ENCODE data around the gene XBP1. TPM values are rescaled to one million over a fixed set of nuclear protein-coding genes. Genes with fewer than 3 reads are reported as not detected.

Gene XBP1
- total and polyA plus RNA-seq, 2 of the 13 experiments (the other 11 are each of a cell fraction or from before 2014, with no cell fraction given): 416 to 427 TPM

DNA sequence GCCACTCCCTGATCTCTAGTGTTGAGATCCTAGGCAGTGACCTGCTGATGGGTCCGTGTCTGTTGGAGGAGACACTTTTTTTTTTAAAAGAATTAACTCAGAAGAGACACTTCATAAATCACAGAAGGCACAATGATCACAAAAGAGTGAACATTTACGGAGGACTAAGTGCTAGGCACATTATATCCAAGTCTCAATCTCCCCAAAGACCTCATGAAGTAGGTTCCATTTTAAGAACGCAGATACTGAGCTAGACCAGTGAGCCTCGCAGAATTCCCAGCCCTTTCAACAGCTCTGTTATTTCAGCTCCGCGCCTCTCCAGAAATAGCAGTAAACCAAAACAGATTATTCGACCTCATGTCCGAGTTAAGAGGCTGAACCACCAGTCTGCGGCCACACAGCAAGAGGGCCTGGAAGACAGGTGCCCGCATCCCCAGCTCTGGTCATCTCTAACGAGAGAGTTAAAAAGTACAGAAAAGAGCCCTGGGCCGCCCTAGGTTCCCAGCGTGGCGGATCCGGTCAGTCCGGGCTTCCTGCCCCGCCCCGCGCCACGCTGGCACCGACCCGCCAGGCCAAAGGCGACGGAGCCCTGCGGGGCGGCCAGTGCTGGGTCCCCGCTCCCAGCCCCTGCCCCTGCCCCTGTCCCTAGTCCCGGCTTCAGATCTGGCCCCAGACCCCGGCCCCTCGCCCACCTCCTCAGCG is 612 bp downstream of the XBP1 start (continued):
- TF ChIP-seq, protein P1, sequence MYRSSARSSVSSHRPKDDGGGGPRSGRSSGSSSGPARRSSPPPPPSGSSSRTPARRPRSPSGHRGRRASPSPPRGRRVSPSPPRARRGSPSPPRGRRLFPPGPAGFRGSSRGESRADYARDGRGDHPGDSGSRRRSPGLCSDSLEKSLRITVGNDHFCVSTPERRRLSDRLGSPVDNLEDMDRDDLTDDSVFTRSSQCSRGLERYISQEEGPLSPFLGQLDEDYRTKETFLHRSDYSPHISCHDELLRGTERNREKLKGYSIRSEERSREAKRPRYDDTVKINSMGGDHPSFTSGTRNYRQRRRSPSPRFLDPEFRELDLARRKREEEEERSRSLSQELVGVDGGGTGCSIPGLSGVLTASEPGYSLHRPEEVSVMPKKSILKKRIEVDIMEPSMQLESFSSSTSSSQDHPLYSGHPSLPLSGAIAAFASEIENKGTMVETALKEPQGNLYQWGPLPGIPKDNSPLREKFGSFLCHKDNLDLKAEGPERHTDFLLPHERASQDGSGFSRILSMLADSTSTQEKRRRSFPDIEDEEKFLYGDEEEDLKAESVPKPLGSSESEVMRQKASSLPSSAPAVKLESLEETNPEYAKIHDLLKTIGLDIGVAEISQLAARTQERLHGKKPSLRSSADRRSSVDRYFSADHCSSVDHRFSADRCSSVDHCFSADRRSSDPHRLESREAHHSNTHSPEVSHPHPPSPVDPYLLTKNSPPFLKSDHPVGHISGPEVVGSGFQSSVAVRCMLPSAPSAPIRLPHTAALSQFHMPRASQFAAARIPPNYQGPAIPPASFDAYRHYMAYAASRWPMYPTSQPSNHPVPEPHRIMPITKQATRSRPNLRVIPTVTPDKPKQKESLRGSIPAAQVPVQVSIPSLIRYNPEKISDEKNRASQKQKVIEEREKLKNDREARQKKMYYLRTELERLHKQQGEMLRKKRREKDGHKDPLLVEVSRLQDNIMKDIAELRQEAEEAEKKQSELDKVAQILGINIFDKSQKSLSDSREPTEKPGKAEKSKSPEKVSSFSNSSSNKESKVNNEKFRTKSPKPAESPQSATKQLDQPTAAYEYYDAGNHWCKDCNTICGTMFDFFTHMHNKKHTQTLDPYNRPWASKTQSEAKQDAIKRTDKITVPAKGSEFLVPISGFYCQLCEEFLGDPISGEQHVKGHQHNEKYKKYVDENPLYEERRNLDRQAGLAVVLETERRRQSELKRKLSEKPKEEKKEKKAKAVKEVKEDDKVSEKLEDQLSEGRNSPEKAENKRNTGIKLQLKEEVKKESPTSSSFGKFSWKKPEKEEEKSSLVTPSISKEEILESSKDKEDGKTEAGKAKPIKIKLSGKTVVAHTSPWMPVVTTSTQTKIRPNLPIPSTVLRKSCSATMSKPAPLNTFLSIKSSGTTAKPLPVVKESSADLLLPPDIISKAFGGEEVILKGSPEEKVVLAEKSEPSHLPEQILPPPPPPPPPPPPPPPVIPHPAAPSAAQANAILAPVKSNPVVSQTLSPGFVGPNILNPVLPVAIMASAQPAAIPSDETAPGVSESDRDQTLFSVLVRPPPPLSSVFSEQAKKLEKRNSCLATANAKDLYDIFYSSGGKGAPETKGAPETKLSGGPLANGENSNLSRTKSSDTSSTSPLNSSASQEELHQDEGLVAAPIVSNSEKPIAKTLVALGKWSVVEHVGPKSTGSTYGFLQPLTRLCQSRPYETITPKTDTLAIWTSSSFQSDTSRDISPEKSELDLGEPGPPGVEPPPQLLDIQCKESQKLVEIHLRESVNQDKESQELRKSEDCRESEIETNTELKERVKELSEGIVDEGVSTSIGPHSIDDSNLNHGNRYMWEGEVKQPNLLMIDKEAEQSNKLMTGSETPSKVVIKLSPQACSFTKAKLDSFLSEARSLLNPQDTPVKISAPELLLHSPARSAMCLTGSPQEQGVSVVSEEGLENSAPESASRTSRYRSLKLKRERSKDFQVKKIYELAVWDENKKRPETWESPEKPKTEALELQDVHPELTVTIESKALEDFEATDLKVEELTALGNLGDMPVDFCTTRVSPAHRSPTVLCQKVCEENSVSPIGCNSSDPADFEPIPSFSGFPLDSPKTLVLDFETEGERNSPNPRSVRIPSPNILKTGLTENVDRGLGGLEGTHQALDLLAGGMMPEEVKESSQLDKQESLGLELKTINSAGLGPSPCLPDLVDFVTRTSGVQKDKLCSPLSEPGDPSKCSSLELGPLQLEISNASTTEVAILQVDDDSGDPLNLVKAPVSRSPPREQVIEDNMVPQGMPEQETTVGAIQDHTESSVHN (CRISPR knock-in tag; IDR thresholded peaks at IDR 0.05): no peak
- TF ChIP-seq, protein P2, sequence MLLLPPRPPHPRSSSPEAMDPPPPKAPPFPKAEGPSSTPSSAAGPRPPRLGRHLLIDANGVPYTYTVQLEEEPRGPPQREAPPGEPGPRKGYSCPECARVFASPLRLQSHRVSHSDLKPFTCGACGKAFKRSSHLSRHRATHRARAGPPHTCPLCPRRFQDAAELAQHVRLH (CRISPR knock-in tag; IDR thresholded peaks at IDR 0.05; ENCODE audit: borderline replicate concordance, low read depth): no peak
- TF ChIP-seq ZNF337 (CRISPR knock-in tag; IDR thresholded peaks at IDR 0.05; ENCODE audit: borderline replicate concordance, low read depth) (no peak), ZNF367 (CRISPR knock-in tag; IDR thresholded peaks at IDR 0.05; ENCODE audit: borderline replicate concordance) (0 out of 2 replicates have a peak, but pooled peaks have one; percentile 53), GABPA (IDR thresholded peaks at IDR 0.05; ENCODE audit: low read depth, low read length) (no peak), GABPA (CRISPR knock-in tag; IDR thresholded peaks at IDR 0.05; ENCODE audit: low read depth) (no peak), TAF15 (IDR thresholded peaks at IDR 0.05; ENCODE audit: low read depth, low read length, poor library complexity, severe bottlenecking) (peak; percentile 40), ZNF670 (CRISPR knock-in tag; IDR thresholded peaks at IDR 0.05; ENCODE audit: borderline replicate concordance) (no peak), ZNF549 (CRISPR knock-in tag; IDR thresholded peaks at IDR 0.05) (no peak), REXO4 (CRISPR knock-in tag; IDR thresholded peaks at IDR 0.05; ENCODE audit: borderline replicate concordance) (no peak), MED13 (CRISPR knock-in tag; IDR thresholded peaks at IDR 0.05) (peak; percentile 67; the same call in 1 of the 2 replicates)
- TF ChIP-seq, protein P3, sequence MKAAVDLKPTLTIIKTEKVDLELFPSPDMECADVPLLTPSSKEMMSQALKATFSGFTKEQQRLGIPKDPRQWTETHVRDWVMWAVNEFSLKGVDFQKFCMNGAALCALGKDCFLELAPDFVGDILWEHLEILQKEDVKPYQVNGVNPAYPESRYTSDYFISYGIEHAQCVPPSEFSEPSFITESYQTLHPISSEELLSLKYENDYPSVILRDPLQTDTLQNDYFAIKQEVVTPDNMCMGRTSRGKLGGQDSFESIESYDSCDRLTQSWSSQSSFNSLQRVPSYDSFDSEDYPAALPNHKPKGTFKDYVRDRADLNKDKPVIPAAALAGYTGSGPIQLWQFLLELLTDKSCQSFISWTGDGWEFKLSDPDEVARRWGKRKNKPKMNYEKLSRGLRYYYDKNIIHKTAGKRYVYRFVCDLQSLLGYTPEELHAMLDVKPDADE (CRISPR knock-in tag; IDR thresholded peaks at IDR 0.05): 0 out of 2 replicates have a peak, but pooled peaks have one; percentile 3
- TF ChIP-seq, protein P4, sequence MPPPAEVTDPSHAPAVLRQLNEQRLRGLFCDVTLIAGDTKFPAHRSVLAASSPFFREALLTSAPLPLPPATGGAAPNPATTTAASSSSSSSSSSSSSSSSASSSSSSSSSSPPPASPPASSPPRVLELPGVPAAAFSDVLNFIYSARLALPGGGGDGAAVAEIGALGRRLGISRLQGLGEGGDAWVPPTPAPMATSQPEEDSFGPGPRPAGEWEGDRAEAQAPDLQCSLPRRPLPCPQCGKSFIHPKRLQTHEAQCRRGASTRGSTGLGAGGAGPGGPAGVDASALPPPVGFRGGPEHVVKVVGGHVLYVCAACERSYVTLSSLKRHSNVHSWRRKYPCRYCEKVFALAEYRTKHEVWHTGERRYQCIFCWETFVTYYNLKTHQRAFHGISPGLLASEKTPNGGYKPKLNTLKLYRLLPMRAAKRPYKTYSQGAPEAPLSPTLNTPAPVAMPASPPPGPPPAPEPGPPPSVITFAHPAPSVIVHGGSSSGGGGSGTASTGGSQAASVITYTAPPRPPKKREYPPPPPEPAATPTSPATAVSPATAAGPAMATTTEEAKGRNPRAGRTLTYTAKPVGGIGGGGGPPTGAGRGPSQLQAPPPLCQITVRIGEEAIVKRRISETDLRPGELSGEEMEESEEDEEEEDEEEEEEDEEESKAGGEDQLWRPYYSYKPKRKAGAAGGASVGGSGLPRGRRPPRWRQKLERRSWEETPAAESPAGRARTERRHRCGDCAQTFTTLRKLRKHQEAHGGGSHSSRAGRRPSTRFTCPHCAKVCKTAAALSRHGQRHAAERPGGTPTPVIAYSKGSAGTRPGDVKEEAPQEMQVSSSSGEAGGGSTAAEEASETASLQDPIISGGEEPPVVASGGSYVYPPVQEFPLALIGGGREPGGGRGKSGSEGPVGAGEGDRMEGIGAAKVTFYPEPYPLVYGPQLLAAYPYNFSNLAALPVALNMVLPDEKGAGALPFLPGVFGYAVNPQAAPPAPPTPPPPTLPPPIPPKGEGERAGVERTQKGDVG (CRISPR knock-in tag; IDR thresholded peaks at IDR 0.05; ENCODE audit: borderline replicate concordance): no peak
- TF ChIP-seq, protein P5, sequence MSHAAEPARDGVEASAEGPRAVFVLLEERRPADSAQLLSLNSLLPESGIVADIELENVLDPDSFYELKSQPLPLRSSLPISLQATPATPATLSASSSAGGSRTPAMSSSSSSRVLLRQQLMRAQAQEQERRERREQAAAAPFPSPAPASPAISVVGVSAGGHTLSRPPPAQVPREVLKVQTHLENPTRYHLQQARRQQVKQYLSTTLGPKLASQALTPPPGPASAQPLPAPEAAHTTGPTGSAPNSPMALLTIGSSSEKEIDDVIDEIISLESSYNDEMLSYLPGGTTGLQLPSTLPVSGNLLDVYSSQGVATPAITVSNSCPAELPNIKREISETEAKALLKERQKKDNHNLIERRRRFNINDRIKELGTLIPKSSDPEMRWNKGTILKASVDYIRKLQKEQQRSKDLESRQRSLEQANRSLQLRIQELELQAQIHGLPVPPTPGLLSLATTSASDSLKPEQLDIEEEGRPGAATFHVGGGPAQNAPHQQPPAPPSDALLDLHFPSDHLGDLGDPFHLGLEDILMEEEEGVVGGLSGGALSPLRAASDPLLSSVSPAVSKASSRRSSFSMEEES (CRISPR knock-in tag; IDR thresholded peaks at IDR 0.05): no peak

Measured in HepG2 (cell line).